GM18508 (cell line): ENCODE measurements around the gene CDKN3.

Experiments used
- ATAC-seq: cut with Tn5 transposase; IDR thresholded peaks from one replicate; pipeline ENCODE4 v1.9.1; 2021; ENCODE audit warnings: moderate number of reproducible peaks; ENCODE audit not compliant: insufficient read depth, unreplicated experiment

Gene CDKN3, protein sequence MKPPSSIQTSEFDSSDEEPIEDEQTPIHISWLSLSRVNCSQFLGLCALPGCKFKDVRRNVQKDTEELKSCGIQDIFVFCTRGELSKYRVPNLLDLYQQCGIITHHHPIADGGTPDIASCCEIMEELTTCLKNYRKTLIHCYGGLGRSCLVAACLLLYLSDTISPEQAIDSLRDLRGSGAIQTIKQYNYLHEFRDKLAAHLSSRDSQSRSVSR

DNA sequence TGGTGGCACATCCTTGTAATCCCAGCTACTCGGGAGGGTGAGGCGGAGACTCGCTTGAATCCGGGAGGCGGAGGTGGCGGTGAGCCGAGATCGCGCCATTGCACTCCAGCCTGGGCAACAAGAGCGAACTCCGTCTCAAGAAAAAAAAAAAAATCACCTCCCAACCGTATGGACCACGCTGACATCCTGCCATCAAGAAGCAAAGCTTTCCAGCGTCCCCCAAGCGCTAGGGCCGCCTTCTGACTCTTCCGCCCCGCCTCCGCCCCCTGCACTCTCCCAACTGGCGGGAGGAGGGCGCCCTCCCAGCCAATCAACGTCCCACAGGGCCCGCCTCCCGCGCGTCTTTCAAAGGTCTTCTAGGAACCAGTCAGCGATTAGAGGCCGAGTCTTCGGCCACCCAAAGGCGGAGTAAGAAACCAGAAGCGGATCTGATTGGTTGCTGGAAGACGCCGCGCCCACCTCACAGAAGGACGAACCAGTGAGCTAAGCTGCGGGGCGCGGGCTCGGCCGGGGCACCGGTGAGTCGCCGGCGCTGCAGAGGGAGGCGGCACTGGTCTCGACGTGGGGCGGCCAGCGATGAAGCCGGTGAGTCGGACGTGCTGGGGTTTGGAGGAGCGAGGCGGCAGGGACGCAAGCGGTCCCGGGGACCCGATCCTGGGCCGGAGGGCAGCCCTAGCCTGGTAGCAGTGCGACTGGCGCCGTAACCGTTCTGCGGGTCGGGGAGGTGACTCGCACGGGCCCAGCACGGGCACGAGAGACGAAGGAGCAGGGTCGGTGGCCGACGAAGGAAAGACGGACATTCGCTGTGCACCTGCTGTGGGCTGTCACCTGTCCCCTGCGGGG lies at the start of gene CDKN3:
TSS of gene CDKN3 (plus strand) at position 515 of the 843 bp plus-strand sequence. CDS start at position 577, 62 bp downstream.
- peak; percentile 95 for ATAC-seq

DNA sequence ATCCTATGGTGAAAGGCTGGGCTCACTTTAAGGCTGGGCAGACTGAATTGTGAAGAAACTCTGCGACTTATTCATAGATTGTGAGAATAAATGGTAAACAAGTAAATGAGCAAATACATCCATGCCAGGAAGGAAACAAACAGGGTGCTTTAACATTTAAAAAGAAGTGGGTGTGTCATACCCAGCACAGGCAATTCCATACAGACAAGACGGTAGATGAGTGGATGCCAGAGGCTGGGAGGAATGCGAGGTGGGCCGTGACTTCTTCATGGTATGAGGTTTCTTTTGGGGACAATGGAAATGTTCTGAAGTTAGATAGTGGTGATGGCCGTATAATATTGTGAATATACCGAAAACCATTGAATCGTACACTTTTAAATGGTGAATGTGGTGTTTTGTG lies 49.8 kb upstream of the CDKN3 start:
- no peak for ATAC-seq

DNA sequence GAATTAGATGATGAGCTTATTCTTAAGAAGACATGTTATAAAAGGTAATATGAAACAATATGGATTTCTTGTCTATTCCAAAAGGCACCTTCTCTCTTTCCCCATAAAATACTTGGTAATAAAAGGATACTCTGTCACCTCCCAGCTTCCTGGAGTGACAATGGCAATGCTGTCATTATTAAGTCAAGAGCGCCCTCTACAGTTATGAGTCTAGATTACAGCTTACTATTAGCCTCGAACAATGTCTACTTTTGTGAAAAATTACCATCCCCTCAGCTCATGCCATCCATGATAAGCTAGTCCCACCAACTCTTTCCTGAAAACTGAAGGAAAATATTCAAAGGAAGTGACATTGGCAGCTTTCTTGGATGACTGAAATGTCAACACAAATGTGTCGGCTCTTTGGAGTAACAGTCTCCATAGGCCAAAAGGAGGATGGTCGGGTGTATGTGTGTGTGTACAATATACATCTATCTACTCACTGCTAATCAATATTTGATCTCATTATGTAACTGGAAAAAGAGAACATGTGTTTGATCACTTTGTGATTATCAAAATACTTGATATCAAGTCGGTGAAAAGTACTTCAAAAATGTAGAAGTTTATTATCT lies 48.7 kb upstream of the CDKN3 start:
- ATAC-seq = no peak

DNA sequence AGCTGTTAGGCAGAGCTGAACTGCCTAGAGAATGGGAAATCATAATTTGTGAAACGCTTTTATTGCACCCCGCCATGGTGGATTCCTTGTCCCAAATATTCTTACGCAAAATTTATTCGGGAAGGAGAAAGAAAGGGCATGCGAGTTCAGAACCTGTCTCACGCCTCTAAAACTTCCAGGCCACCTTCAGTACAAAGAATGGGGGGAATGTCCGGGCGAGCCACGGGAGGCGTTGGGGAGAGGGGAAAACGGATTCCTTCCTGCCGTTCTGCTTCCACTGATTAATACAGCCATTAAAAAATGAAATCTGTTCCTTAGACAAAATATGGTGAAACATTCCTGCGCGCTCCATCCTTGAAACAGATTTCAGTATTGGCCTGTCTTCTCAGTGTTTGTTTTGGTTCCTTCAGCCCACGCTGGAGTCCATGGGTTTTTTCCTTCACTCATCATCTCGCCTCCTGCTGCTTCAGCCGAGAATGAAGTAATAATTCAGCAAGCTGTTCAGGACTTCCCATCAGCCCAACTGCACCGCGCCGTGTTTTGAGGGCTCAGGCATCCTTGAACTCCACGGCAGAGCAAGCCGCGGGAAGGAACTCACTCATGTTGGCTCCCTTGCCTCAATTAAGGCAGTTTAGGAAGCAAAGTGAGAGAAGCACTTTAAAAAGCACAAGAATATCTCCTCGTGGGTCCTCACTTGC lies 47.7 kb upstream of the CDKN3 start:
- no peak for ATAC-seq

DNA sequence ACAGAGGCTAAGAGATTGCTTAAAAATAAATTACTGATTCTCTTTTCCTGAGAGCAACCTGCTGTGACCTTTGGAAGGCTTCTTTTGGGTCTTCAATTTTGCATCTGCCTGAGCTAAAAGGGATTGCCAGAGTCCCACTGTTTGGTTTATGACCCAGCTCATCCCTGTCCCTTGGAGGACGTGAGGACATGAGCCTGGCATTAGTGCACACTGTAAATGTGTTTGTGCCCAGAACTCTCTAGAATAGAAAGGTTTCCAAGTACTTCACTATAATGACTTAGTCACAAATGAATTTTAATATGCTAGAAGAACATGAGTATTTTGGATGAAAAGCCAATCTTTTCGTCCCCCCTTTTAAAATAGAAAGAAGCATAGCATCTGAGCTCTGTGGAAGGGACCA lies 47.1 kb upstream of the CDKN3 start:
- no peak for ATAC-seq

DNA sequence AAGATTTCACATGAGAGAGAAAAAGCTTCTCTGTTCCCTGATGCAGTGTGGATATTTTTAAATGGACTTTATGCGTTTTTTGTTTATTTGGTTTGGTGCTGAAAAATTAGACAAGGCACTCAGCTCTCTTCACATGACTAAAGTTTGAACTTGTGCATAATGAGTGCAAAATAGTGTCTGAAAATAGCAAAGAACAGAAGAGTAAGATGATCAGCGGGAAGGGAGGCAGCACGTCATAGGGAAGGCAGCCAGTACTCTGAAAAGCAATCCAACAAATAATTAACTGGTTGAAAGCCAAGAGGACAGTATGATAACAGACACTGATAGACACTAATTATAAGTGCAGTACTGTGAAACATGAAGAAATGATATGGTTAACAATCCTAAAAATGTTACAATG lies 46.6 kb upstream of the CDKN3 start:
- no peak for ATAC-seq

DNA sequence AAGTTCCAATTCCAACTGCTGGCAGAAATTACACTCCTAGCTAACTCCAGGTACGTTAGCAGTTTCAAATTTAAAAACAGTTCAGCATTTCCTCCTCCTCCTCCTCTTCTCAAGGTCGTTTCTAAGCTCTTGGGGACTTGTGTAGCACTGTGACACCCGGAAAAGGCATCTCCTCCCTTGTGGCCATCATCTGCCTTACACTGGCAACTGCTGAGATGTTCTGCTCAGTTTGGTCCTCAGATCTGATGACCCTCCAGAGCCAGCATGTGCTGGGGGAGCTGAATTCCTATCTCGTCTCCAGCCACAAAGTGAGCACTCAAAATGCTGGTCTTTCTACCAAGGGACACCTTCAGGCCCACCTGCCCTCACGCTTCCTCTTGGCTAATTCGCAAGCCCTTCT lies 43.5 kb upstream of the CDKN3 start:
- ATAC-seq = no peak

DNA sequence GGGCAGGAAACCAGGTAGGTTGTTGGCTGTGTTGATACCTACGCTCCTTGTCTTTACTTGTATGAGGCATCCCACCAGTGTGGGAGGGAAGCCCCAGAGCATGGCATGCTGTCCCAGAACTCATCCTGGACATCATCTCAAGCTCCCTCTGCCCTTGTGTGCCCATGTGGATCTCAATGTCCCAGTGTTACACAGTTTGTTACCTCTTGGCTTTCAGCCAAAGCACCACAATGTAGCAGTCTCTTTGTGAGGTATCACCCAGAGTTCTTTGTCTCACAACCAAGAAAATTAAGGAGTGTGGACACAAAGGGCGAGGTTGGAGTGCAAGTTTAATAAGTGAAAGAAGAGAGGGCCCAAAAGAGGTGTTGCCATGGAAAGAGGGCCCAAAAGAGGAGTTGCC lies 43.1 kb upstream of the CDKN3 start:
- ATAC-seq = no peak

DNA sequence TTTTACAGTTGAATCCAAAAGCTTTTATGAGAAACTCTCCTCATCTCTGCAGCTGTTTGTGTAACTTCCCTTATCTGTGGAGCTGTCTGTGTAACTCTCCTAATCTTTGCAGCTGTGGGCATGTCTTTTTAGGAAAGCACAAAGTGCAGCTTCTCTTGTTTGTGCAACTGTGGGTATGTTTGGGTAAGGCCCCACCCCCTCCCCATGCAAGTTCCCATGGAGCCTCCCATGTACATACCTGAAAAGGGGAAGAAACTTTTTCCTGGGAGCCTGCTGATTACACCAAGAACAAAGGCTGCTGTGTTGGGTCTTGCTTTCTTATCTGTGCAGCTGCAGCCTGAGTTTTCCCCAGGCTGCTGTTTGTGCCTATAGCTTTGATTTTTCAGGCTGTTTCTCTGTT lies 42.7 kb upstream of the CDKN3 start:
- ATAC-seq = no peak

DNA sequence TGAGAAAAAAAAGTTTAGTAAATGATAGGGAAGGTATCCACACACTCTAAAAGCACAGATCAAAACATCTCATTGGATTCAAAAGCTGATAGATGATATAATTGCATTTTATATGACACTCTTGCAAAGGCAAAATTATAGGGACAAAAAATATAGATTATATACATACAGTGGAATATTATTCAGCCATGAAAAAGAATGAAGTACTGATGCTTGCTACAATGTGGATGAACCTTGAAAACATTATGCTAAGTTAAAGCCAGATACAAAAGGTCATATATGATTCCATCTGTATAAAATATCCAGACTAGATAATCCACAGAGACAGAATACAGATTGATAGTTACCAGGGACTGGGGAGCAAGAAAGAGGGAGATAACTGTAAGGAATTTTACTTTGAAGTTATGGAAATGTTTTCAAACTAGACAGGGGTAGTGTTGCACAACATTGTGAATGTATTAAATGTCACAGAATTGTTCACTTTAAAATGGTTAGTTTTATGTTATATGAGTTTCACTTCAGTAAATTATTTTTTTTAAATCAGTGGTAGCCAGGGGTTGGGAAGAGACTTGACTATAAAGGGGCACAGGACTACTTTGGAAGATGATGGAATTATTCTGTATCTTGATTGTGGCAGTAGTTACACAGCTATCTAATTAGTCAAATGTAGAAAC lies 41.7 kb upstream of the CDKN3 start:
- no peak for ATAC-seq

DNA sequence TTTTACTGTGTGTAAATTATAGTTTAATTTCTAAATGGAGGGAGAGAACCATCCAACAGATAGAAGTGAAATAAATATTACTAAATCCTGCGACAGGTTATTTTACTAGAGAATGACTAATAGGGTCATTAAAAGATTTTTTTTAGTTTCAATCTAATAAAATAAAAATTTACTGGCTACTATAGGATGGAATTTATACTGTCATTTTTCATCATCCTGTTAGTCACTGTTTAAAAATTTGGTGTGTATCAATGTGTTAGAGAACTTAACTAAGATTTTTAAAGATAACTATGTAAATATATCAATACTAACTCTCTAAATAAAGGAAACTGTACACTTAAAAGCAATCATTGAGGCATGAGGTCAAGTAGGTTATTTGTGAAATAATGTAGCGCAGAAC lies 41.1 kb upstream of the CDKN3 start:
- ATAC-seq = no peak

DNA sequence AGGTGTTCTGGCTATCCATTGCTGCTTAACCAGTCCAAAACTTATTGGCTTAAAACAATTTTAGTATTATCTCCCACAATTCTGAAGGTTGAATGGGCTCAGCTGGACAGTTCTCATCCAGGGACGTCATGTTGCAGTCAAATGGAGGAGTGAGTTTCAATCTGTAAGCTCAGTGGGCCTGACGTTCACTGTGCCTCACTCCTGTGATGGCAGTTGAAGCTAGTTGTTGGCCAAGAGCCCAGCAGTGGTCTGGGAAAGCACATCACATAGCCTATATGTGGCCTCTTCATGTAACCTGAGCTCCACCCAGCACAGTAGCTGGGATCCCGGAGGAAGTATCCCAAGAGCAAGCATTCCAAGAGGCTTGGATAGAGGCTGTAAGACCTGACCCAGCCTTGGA lies 40.6 kb upstream of the CDKN3 start:
- no peak for ATAC-seq

DNA sequence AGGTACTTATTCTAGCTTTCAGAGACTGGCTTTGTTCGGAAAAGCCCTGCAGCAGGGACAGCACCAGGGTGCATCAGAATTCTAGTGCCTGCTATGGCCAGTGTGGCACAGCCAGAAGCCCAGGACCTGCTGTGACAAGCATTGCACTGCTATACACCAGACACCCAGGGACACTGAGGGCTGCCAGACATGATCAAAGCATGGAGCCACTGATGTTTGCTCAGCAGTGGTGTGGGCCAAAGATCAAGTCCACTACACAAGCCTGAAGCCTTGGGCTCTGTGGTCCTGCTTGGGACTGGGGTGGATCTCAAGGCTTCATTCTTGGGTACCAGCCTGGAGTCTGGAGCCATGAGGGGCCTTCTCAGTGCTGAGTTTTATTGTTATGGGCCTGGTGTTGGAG lies 36.1 kb upstream of the CDKN3 start:
- ATAC-seq = no peak

DNA sequence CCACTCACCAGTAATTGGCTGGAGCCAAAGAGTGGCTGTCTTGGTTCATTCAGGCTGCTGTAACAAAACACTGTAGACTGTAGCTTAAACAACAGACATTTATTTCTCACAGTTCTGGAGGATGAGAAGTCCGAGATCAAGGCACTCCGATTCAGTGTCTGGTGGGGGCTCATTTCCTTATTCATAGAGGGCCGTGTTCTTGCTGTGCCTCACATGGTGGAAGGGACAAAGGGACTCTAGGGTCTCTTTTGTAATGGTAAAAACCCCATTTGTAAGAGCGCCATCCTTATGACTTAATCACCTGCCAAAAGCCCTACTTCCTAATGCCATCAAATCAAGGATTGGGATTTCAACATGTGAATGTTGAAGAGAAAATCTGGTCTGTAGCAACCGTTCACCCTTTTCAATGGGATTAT lies 34.7 kb upstream of the CDKN3 start:
- no peak for ATAC-seq

DNA sequence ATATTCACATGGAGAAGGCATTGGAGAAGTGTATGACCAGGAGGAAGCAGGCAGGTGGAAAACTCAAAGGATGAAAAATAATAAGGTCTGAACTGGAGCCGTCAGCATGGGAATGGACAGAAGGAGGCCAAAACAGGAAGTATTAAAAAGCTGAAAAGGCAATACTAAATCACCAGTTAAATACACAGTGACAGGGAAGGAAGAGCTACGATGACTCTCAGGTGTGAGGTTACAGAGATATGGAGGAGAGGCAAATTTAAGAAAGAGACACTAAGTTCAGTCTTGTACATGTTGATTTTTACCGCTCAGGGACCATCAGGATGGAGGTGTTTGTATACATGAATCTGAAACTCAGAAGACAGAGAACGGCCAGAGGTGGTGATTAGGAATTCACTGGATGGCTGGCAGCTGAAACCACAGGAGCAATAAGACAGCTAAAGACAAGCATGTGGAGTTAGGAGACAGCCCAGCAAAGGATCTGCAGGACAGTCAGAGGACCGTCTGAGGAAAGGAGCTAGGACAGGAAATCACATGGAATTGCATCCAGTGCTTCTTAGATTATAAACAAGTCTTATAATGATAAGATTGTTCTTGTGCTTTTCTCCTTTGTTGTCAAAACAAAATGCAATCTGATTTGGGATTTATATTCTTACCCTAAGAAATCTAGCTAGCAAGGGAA lies 33.9 kb upstream of the CDKN3 start:
- ATAC-seq = no peak

DNA sequence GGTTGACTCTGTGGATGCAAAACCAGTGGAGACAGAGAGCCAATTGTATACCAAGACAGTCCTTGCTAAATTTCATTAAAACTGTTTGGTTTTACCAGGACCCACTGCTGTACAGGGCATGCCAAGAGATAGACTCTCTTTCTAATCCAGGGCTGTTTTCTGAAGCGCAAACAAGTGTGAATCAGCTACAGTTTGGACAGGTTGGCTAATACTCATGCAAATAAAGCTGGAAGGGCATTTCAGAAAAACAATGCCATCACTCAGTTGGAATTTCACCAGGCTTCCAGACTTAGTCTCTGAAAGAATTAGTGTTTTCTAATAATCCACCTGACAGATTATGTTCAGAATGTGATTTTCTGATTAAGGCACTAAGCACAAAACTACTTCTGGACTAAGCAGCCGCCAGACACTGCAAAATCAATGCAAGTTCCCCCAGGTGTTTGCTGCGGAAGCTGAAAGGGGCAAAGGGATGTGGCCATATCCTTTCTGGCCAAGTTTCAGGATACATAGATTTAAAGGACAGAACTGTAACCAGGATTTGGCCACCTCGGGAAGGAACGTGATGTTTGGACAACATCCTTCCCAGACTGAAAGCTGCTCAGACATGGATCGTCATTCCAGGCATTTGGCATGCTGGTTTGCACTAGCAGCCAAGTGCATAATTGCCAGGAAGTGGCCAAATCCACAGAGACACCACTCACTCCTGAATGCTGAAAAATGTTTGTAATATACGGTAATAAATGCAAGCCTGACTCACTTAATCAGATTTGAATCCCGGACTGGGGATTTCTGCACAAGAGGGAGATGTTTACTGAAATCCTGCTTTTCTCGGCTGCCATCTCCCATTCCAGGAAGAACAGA lies 32.0 kb upstream of the CDKN3 start:
- no peak for ATAC-seq

DNA sequence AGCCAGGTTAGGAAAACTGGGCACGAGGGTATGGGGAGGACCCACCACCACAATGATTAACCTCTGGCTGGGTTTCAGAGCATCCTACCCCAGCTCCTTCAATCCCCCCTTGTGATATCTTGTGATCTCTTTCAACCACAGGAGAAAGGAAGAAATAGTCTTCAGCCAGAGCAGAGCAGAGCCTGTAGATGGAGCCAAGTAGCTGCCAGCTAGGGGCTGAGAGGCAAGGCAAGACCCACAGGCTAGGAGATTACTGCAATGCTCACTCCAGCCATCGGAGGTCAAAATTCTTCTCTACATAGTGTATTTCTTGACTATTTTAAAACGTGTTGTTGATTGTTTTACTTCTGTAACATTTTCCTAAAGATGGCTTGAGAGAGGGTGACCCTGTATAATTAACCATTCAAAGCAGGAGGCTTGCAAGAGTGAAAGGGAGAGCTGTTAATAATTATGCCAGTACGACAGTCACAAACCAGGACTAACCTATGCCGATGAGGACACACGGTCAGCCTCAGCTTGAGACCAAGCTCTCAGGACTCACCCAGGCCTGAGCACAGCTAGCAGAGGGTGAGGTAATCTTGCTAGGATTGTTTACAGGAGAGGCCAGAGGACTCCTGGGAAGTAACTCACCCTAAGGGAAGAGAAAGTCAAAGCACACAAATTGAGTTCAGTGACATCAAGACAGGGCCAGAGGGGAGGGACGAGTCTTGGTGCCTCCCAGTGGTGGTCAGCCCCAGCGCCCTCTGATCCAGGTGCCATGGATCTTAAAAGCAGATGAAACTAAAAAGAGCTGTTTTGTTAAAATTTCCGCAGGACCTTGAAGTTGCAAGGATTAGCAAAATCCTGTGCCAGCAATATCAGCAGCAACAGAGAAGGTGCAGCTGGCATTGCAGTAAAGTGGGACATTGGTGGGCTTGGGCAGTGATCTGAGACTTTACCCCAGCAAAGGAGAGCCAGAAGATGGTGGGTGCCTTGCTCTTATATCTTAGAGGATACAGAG lies 29.8 kb upstream of the CDKN3 start:
- no peak for ATAC-seq

DNA sequence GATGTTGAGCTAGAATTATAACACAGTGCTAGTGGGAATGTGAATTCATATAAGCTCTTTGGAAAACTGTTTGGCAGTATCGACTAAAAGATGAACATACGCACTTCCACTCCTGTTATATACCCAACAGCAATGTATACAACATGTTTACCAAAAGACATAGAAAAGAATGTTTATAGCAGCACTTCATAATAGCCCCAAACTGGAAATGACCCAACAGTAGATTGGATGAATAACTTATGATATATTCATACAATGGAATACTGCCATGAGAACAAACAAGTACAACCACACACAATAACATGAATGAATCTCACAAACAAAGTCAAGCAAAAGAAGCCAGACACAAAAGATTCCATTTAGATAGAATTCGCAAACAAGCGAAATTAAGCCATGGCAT lies 28.5 kb upstream of the CDKN3 start:
- ATAC-seq = no peak
